Measurements from ENCODE around the gene BIN2. TPM values are rescaled to one million over a fixed set of nuclear protein-coding genes. Genes with fewer than 3 reads are reported as not detected.

The BIN2 gene
- total RNA-seq, 3 donors from 2014 or later = 2.3 to 7.6 (median 6.2) TPM

DNA sequence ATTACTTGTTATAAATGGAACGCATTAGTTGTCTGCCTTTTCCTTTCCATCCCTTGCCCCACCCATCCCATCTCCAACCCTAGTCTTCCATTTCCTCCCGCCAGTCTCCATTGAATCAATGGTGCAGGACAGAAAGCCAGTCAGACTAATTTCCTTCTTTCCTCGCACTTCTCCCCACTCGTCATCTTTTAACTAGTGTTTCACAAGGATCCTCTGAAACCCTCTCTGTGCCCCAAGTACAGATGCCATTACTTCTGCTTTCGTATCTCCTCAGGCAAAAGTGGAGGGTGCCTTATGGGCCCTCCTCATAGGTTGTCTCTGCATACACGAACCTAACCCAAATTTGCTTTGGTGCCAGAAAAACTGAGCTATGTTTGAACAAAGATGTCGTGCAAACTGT is 81.1 kb downstream of the BIN2 start:
- no peaks in the 10 kb centered on the region for H3K9me3 ChIP-seq
- peaks cover 5% of the 10 kb centered on the region for H3K36me3 ChIP-seq
- DNase-seq (ENCODE audit: low spot score in 2 of 2) = no peak
- TF ChIP-seq POLR2A (IDR thresholded peaks at IDR 0.05) (no peak), POLR2AphosphoS5 (IDR thresholded peaks at IDR 0.05) (no peak)
- TF ChIP-seq, protein P1, sequence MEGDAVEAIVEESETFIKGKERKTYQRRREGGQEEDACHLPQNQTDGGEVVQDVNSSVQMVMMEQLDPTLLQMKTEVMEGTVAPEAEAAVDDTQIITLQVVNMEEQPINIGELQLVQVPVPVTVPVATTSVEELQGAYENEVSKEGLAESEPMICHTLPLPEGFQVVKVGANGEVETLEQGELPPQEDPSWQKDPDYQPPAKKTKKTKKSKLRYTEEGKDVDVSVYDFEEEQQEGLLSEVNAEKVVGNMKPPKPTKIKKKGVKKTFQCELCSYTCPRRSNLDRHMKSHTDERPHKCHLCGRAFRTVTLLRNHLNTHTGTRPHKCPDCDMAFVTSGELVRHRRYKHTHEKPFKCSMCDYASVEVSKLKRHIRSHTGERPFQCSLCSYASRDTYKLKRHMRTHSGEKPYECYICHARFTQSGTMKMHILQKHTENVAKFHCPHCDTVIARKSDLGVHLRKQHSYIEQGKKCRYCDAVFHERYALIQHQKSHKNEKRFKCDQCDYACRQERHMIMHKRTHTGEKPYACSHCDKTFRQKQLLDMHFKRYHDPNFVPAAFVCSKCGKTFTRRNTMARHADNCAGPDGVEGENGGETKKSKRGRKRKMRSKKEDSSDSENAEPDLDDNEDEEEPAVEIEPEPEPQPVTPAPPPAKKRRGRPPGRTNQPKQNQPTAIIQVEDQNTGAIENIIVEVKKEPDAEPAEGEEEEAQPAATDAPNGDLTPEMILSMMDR (IDR thresholded peaks at IDR 0.05) = no peak
- H3K4me3 ChIP-seq = no peak overlapping the region
- no peak overlapping the region for H3K27ac ChIP-seq
- peaks cover 0 to 15% of the 10 kb centered on the region in 2 donors for H3K4me1 ChIP-seq
- intact Hi-C loops (cut with DNase I; ENCODE audit: low total_unique reads) = no loop called here
- H3K27me3 ChIP-seq = no peaks in the 10 kb centered on the region

DNA sequence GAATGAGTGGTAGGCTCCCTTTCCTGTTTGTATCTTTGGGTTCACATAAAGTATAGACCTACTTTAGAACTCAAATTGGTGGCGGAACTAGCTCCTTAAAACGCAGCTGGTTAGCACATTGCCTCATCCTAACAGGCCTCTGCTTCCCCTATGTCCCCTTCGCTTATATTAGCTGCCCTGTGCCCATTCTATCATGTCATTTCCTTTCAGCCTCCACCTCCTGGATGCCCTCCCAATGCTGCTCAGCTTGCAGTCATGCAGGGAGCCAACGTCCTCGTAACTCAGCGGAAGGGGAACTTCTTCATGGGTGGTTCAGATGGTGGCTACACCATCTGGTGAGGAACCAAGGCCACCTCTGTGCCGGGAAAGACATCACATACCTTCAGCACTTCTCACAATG is 81.9 kb downstream of the BIN2 start:
- intact Hi-C loops (cut with DNase I; ENCODE audit: low total_unique reads) = no loop called here
- H3K27me3 ChIP-seq = no peaks in the 10 kb centered on the region
- H3K36me3 ChIP-seq = peaks cover 5% of the 10 kb centered on the region
- no peak for DNase-seq (ENCODE audit: low spot score in 2 of 2)
- no peak overlapping the region for H3K4me3 ChIP-seq
- no peaks in the 10 kb centered on the region for H3K9me3 ChIP-seq
- no peak overlapping the region for H3K27ac ChIP-seq
- no peak for TF ChIP-seq POLR2AphosphoS5 (IDR thresholded peaks at IDR 0.05)
- TF ChIP-seq POLR2A (IDR thresholded peaks at IDR 0.05) = no peak
- TF ChIP-seq, protein P1 (IDR thresholded peaks at IDR 0.05) = no peak
- H3K4me1 ChIP-seq = peaks cover 0 to 15% of the 10 kb centered on the region in 2 donors

DNA sequence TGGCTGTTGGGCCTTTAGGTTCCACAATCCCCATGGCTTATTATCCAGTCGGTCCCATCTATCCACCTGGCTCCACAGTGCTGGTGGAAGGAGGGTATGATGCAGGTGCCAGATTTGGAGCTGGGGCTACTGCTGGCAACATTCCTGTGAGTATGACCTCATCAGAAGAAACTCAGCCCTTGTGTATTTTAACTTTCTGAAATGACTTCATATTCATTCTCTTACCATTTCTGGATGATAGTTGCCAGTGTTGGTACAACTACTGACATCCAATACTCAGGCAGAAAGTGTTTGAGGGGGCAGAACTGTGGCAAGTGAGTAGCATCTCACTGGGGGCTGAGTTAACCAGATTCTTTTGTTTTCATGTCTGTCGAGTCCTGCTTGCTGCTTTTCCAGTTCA is 83.0 kb downstream of the BIN2 start:
- Histone ChIP-seq H3K36me3 (peaks cover 5% of the 10 kb centered on the region), H3K4me1 (peaks cover 0 to 15% of the 10 kb centered on the region in 2 donors), H3K9me3 (no peaks in the 10 kb centered on the region), H3K4me3 (no peak overlapping the region), H3K27ac (peak overlapping the region; percentile 15 to 42), H3K27me3 (no peaks in the 10 kb centered on the region)
- no peak for DNase-seq (ENCODE audit: low spot score in 2 of 2)
- TF ChIP-seq POLR2AphosphoS5 (IDR thresholded peaks at IDR 0.05) (no peak), POLR2A (IDR thresholded peaks at IDR 0.05) (no peak)
- TF ChIP-seq, protein P1 (IDR thresholded peaks at IDR 0.05) = no peak
- intact Hi-C loops (cut with DNase I; ENCODE audit: low total_unique reads) = no loop called here

DNA sequence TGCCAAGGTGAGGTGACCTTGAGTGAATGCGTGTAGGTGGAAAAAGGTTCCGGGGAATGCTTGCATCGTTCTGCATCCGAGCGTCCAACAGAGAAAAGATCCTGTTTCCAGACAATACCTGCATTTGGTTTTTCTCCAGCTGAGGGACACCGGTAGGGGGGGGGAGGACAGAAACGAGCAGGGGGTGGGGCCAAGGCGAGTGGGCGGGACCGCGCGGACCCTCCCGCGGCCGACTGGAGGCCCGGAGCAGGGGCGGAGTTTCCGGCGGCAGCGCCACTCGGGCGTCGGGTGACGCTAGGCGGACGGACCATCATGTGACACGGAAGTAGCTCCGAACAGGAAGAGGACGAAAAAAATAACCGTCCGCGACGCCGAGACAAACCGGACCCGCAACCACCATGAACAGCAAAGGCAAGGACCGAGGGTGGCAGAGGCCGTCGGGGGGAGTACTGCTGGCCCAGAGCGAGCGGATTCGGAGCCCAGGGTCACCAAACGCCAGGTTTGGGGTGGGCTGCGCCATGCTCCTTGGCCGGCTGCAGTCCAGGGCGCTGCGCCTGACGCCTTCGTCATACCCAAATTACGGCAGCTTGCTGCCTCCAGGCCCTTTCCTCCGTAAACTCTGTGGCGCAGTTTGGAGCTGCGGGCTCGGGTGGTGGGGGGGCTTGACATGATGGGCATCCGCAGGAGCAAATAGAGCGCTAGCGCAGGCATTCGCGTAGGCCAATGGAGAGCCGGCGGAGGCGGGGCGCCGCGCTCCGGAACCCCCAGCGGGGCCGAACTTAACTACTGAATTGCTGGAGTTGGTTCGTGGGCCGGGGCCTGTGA is 85.3 kb downstream of the BIN2 start, which contains the start of gene DAZAP2:
Gene DAZAP2 (plus strand): TSS at position 317 of the 825 bp plus-strand sequence. CDS start 82 bp downstream, at position 399.
- intact Hi-C loops (cut with DNase I; ENCODE audit: low total_unique reads) = loop anchor here (2.0 kb wide), 1 partner anchor 184 kb away; no protein-coding TSS in a partner anchor
- Histone ChIP-seq H3K36me3 (peaks cover 5% of the 10 kb centered on the region), H3K9me3 (no peaks in the 10 kb centered on the region), H3K27me3 (no peaks in the 10 kb centered on the region), H3K27ac (peak within 1 kb of the TSS; percentile 99 to 100), H3K4me1 (peaks cover 0 to 15% of the 10 kb centered on the region in 2 donors), H3K4me3 (peak within 1 kb of the TSS; percentile 70 to 99 (median 92))
- peak; percentile 95 to 99 (median 98) for TF ChIP-seq POLR2AphosphoS5 (IDR thresholded peaks at IDR 0.05)
- TF ChIP-seq, protein P1 (IDR thresholded peaks at IDR 0.05) = peak in 2 of 3 donors; percentile 12 to 35
- peak; percentile 96 for TF ChIP-seq POLR2A (IDR thresholded peaks at IDR 0.05)
- peak; percentile 95 to 97 for DNase-seq (ENCODE audit: low spot score in 2 of 2)

DNA sequence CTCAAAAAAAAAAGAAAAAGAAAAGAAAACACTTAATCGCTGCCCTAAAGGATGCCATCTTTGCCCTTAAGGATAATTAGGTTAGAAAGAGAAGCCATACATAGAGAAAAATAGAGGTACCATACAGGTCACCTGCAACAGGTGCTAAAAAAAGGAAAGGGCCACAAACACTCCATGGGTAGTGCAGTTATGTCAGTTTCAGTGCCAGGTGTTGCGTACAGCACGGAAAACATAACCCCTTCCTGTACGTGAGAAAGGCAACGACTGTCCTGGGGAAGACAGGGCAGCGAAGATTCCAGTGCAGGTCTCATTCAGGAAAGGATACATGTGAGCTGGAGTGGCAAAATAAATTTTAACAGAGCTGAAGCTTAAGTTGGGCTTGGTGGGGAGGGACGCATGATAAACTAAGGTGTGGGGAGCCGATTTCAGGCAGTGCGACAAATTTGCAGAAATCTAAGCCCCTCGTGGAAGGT is 85.9 kb downstream of the BIN2 start:
- intact Hi-C loops (cut with DNase I; ENCODE audit: low total_unique reads) = loop anchor here (2.0 kb wide), 1 partner anchor 183 kb away; no protein-coding TSS in a partner anchor
- H3K27ac ChIP-seq = peak overlapping the region; percentile 99 to 100
- peaks cover 0 to 15% of the 10 kb centered on the region in 2 donors for H3K4me1 ChIP-seq
- no peaks in the 10 kb centered on the region for H3K27me3 ChIP-seq
- H3K4me3 ChIP-seq = peak overlapping the region; percentile 70 to 99 (median 92)
- peak in 1 of 2 donors; percentile 56 for DNase-seq (ENCODE audit: low spot score in 2 of 2)
- H3K36me3 ChIP-seq = peaks cover 5% of the 10 kb centered on the region
- H3K9me3 ChIP-seq = no peaks in the 10 kb centered on the region
- TF ChIP-seq POLR2AphosphoS5 (IDR thresholded peaks at IDR 0.05) = no peak
- TF ChIP-seq POLR2A (IDR thresholded peaks at IDR 0.05) = no peak
- TF ChIP-seq, protein P1 (IDR thresholded peaks at IDR 0.05) = no peak
